NCI-H510A (cell line): ENCODE measurements around the gene LPP.

Source experiments
- DNase-seq: peaks from one replicate; lab custom pipeline; 2025; lab: John Stamatoyannopoulos, UW

Gene LPP

DNA sequence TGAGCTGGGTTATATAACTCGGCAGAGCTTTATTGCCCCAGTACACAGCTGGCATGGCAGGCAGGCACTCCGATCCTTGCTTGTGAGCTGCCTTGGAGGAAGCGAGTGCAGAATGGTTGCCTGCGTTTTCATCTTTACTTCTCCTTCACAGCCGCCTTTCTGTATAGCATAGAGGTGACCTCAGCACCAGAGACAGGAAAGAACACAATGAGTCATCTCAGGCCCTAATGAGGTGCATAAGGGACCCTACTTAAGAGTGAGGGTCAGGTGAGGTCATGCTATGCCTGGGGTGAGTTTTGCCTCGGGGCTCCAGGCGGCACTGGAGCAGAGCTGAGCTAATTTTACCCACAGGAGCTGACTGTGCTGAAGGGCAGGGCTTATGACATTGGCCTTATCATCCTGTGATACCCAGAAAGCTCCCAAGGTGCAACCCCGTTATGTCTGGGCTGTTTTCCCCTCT lies 43.5 kb downstream of the LPP start:
- no peak for DNase-seq

GRCh38 chr3:188198001-188198400 lies 44.0 kb downstream of the LPP start:
- no peak for DNase-seq

DNA sequence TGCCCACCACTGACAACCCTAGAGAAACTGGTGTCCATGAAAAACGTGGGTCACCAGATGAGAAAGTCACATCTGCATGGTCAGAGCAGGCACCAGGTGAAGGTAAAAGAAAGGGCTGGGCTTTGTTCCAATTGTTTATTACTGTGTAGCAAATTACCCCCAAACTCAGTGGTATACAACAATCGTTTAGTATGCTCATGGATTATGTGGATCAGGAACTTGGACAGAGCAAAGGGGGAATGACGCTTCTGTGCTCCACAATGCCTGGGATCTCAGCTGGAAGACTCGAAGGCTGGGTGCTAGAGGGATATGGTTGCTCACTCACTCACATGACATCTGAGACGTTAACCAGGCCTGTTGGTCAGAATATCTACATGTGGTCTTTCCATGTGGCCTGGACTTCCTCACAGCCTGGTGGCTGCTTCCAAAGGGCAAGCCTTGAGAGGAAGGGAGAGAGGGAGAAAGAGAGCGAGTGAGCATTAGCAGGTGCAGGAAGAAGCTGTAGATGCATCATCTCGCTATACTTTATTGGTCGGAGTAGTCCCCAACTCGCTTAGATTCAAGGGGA lies 44.9 kb downstream of the LPP start:
- DNase-seq = no peak

DNA sequence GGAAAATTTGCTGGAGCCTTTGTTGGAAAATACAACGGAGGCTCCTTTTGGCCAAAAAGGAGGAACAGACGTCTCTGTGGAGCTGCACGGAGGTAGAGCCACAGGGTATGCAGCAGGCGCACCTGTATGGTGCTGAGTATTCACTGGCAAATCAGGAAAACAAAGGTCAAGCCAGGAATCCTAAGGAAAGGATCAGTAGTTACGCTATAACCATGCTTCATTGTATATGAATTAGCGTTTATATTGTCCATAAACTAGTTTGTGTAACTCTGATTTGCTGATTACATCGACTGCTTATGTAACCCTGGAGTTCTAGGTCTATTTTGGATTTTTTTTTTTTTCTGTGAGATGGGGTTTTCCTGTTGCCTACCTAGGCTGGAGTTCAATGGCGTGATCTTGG lies 45.4 kb downstream of the LPP start:
- DNase-seq = no peak

DNA sequence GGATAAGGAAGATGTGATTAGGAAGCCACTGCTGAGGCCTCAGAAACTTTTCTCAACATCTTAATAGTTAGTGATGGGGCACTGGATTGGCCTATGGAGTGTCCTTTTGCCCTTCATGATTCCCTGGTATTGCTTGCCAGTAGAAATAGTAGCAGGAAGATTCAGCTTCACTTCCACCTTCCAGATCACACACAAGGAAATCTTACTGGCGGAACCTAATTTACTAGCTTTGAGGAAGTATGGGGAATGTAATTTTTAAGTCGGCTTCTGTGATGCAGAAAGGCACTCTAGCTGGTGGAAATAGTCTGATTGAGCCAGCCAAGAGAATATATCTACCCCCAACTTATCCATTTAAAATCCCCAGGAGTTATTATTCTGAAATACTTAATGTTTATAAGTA lies 46.5 kb downstream of the LPP start:
- no peak for DNase-seq

DNA sequence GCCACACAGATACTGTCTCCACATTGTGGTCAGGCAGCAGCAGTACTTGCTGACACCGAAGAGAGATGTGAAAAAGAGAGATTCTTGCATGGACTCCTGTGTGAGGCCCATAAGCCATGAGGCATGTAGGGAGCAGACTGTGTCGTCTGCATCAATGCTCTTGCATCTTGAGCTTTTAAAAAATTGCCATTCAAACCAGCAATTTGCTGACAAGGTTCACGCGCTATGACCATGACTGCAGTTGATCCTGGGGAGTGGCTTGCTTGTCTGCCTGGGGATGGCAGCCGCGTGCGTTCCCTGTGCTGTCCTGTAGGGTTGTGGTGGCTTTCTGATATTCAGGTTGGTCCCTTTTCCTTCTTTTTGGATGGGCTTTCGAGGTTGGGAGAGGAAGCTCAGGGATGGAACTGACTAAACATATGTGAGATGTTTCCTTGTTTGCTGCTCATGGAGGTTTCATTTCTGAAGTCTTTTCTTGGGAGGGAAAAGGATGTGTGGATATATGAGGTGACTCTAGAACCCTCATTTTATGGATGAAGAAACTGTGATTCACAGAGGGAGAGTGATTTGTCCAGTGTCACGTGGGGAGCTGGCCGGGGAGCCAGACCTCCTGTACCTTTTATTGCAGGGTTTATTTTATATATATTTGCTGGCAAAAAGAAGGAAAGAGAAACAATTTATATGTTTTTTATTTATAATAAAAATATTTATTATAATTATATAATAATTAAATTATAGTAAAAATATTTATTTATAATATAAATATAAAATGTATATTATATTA lies 48.6 kb downstream of the LPP start:
- no peak for DNase-seq

DNA sequence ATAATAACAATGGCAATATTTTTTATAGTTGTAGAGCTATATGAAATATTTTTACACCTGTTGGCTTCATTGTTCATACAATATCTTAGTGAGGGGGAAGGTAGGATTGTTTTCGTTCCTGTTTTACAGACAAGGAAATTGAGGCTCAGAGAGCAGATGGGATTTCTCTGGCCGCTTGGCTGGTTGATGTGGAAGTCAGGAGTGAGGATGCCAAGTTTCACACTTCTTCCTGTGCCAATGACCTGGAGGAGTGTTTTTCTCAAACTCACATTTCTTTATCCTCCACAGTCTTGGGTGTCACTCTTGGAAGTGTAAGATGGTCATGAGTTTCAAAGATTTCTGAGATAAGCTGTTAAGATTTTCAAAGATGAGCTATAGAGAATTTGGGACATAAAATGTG lies 50.6 kb downstream of the LPP start:
- no peak for DNase-seq

DNA sequence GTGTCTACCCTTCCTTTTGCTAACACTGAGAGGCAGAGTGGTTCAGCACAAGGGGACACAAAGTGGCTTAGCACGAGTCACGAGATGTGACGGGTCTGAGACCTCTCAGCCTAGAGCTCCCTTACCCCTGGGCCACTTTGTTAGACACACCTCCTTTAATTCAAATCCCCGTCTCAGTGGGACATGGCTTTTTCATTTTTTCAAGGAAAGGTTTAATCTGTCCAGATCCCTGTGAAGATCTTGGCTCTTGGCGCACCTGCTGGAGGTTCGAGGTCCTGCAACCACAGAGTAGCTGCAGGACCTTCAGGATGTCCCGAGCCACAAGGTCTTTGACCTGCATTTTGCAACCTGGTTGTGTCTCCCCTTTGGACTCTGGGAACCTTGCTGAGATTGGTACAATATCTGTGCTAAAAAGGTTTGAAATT lies 52.0 kb downstream of the LPP start:
- no peak for DNase-seq

GRCh38 chr3:188206787-188207186 lies 52.8 kb downstream of the LPP start:
- no peak for DNase-seq

DNA sequence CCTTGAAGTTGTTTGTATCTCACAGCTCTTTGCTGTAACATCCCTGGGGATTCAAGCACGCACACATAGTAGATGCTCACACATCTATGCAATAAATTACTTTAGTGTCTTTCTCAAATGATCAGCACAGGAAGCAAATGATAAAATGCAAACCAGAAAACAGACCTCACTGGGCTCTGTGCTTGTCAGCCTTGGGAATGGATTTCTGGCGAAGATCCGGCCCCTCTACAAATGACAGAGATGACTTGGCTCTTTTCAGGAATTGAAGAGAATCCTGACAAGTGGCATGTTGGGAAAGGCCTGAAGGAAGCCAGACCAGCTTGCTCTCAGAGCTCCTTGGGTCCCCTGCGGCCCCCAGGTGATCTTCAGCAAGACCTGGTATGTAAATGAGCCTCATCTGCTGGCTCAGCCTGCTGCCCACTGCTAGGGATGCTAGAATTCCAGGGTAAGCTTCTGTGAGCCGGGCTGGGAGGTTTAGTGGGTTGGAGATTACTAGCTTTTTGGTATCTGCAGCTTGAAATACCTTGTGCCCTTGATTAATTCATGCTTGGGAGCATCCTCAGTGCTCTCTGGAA lies 54.1 kb downstream of the LPP start:
- no peak for DNase-seq

DNA sequence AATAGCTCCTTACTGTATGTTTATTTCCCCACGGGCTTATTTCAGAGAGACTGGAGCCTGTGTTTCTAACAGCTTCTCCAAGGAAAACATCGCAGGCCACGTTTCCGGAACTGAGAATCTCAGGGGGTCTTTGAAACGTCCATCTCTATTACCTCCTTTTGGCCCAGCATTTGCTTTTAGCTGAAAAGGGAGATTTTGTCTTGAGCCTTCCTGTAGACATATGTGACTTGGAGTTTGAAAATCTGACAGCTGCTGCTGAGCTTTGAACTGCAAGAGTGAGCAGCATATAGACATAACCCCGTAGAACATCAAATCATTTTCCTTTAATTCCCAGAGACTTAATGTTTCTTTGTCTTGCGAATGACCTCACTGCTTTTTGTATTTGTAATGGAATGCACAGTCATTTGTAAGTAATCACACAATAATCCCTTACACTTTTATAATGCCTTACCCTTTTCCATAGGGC lies 54.6 kb downstream of the LPP start:
- DNase-seq = no peak

DNA sequence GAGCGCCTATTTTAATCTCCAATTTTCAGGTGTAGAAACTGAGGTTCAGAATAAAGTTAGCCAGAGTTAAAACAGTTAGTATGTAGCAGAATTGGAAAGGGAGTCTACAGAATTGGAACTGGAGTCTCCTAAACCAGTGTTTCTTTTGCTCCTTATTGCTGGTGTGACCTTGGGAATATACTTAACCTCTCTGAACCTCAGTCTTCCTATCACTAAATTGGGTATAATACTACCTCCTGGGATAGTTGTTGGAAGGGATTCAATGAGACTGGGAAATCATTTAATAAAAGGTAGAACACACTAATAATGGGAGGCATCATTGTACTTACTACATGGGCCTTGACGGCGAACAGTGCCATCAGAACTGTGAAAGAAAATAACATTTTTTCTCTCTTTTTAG lies 55.1 kb downstream of the LPP start:
- DNase-seq = no peak

DNA sequence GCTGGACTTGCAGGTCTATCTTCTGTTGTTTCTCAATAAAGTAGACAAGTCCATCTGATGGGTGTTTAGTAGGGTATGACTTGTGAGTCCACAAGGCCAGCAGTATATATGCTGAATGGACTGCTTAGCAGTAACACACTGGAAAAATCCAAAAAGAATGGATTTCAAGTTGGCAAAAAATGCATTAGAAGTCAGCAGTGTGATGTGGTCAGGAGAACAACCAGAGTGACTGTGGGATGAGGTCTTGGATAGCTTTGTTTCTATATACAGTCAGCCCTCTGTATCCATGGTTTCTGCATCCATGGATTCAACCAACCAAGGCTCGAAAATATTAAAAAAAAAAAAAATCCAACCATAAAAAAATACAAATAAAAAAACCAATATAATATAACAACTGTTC lies 55.8 kb downstream of the LPP start:
- DNase-seq = no peak

GRCh38 chr3:188211476-188211875 lies 57.5 kb downstream of the LPP start:
- no peak for DNase-seq

GRCh38 chr3:188212308-188212969 lies 58.5 kb downstream of the LPP start:
- DNase-seq = no peak

- DNase-seq = no peak
These were observed 60.5 kb downstream of the LPP start for GRCh38 chr3:188214442-188214841.

GRCh38 chr3:188215129-188215528 lies 61.2 kb downstream of the LPP start:
- DNase-seq = no peak

GRCh38 chr3:188217011-188217463 lies 63.1 kb downstream of the LPP start:
- DNase-seq = no peak

GRCh38 chr3:188217726-188218125 lies 63.8 kb downstream of the LPP start:
- DNase-seq = no peak

GRCh38 chr3:188218603-188219002 lies 64.6 kb downstream of the LPP start:
- DNase-seq = no peak

DNA sequence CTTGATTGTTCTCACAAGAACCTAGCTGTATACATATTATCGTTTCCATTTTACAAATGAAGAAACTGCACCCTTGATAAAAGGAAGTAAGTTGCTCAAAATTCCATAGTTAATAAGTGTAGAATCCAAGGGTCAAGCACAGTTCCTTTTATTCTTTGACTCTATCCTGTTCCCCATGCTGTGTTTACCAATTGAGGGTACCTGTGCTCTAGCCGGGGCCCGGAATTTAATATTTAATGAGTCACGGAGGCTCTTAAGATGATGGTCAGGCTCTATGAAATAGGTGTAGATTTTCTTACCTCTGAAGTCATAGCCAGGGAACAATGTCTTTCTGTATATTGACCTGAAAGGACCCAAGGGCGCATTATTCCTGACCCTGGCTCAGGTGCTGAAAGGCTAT lies 65.2 kb downstream of the LPP start:
- no peak for DNase-seq

DNA sequence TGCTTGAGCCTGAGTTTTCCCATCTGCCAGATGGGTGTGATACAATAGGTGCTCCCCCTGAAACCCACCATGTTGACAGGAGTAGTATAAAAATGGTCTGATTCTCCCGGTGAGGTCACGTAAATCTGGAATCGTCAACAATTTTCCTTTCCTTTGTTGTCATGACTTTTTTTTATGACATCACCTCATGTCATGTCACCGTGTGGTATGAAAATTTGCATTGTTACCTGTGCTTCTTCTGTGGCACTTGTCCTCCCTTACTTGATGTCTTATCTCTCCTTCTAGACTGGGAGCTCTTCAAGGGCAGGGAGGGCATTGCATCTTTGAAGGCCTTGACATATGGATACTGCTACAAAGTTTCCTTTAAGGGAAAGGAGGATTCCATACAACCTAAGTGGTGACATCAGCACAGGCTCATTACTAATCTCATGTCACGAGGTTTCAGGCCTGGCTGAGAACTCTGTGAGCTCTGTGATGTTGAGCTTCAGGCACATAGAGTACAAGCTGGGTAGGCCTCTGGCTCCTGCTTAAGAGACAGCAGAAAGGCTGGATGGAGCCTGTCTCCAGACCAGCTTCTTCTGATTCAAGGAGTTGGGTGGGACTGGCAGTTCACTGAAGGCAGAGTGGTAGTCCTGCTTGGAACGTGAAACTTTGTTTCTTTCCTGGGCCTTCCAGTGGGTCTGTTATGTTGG lies 66.3 kb downstream of the LPP start:
- no peak for DNase-seq
